Panc1 (cell line): Measurements from ENCODE around the gene ST3GAL4. TPM values are rescaled to one million over a fixed set of nuclear protein-coding genes. Genes with fewer than 3 reads are reported as not detected.

Source experiments
- ATAC-seq: fragments of 200-7000 bp; cut with Tn5 transposase; 2 replicates; pipeline ENCODE4 v1.9.1; 2020; ENCODE audit warnings: mild to moderate bottlenecking, moderate library complexity
- BruUV-seq: library from RNA; stranded (reverse); fragments of 400-500 nt; replicated peaks from 2 replicates; lab custom pipeline; 2021; lab: Mats Ljungman, UMichigan
- CTCF ChIA-PET: fragments of 300-600 bp; sonication (Branson Sonifier 250); formaldehyde crosslinking; loops from one replicate; lab custom pipeline; 2022; ENCODE audit warnings: antibody characterized with exemption; lab: Charles Lee
- POLR2A ChIA-PET: fragments of 300-600 bp; sonication (Branson Sonifier 250); formaldehyde crosslinking; loops from one replicate; lab custom pipeline; 2022; ENCODE audit warnings: antibody characterized with exemption; lab: Charles Lee
- DNase-seq: peaks from one replicate; pipeline ENCODE4 v3.0.0-alpha.2; 2010; ENCODE audit warnings: low read depth, low spot score
- H3K27ac ChIP-seq: 2 replicates; pipeline ENCODE4 v1.5.1; 2011; ENCODE audit warnings: mild to moderate bottlenecking, low read length, inconsistent platforms
- H3K27me3 ChIP-seq: fragments of 200-500 bp; sonication (Bioruptor generic); 2 replicates; pipeline ENCODE4 v1.6.0; 2014; ENCODE audit warnings: low read length, inconsistent platforms; ENCODE audit not compliant: control insufficient read depth, insufficient read depth
- H3K36me3 ChIP-seq: fragments of 200-500 bp; sonication (Bioruptor generic); 2 replicates; pipeline ENCODE4 v1.5.1; 2014; ENCODE audit warnings: inconsistent platforms, mild to moderate bottlenecking, low read length, moderate library complexity; ENCODE audit not compliant: control insufficient read depth, insufficient read depth
- H3K4me1 ChIP-seq: 2 replicates; pipeline ENCODE4 v1.5.1; 2011; ENCODE audit warnings: inconsistent platforms, mild to moderate bottlenecking, low read length, moderate library complexity; ENCODE audit not compliant: control insufficient read depth, insufficient read depth
- H3K4me3 ChIP-seq, 2 experiments: 2 replicates each; pipeline ENCODE4 v1.5.1; 2011 to 2012; ENCODE audit warnings: low read depth in 2 of 2, low read length in 2 of 2, mild to moderate bottlenecking in 2 of 2, inconsistent platforms in 1 of 2, moderate library complexity in 1 of 2
- H3K9me3 ChIP-seq: fragments of 200-500 bp; sonication (Bioruptor generic); 2 replicates; pipeline ENCODE4 v1.5.1; 2014; ENCODE audit warnings: low read depth, mild to moderate bottlenecking, inconsistent platforms, low read length, moderate library complexity; ENCODE audit not compliant: control insufficient read depth, insufficient read depth
- POLR2AphosphoS5 ChIP-seq: IDR thresholded peaks from 2 replicates; pipeline ENCODE4 v1.6.1; 2012; ENCODE audit warnings: mild to moderate bottlenecking, low read depth, low read length, moderate library complexity
- SIN3A ChIP-seq: IDR thresholded peaks from 2 replicates; pipeline ENCODE4 v1.6.1; 2012; ENCODE audit warnings: low read depth, mild to moderate bottlenecking, low read length, moderate library complexity, borderline replicate concordance; ENCODE audit not compliant: insufficient read depth
- TCF7L2 ChIP-seq: IDR thresholded peaks from 2 replicates; pipeline ENCODE4 v1.6.1; 2011; ENCODE audit warnings: mild to moderate bottlenecking, low read depth, low read length, inconsistent platforms
- in situ Hi-C: cut with HindIII; loops from 2 replicates; pipeline ENCODE4 v1.10.0; 2016; ENCODE audit warnings: low sequenced_read_pairs, low pct_unique_long_range_greater_than_20kb
- intact Hi-C: fragments of 100-400 bp; cut with micrococcal nuclease; formaldehyde crosslinking; loops from one replicate; pipeline ENCODE4 v1.10.0; 2022; ENCODE audit not compliant: unreplicated experiment
- total RNA-seq: library from RNA; stranded (reverse); gene quantifications from one replicate; pipeline ENCODE4 v1.2.1, GENCODE V29; 2021; ENCODE audit not compliant: unreplicated experiment
- TF ChIP-seq, protein P1 (sequence below): fragments of 450-650 bp; IDR thresholded peaks from 2 replicates; pipeline ENCODE4 v1.5.1; 2017; ENCODE audit warnings: mild to moderate bottlenecking
- TF ChIP-seq, protein P2 (sequence below), 2 experiments: IDR thresholded peaks; 2 replicates each; pipeline ENCODE4 v1.6.1; 2011 to 2012; ENCODE audit warnings: low read depth in 2 of 2, control low read depth in 1 of 2, low read length in 1 of 2, mild to moderate bottlenecking in 1 of 2, moderate library complexity in 1 of 2; ENCODE audit not compliant: insufficient read depth in 1 of 2

Gene ST3GAL4
- total RNA-seq, 1 experiment from 2014 or later = 56.6 TPM

- ChIA-PET POLR2A (no interaction called here), CTCF (no interaction called here)
- Histone ChIP-seq H3K9me3 (no peaks in the 10 kb centered on the region), H3K27ac (no peak overlapping the region), H3K4me3 (no peak overlapping the region), H3K4me1 (peaks cover 6% of the 10 kb centered on the region), H3K36me3 (peaks cover 3% of the 10 kb centered on the region; the same call in 1 of the 2 replicates), H3K27me3 (no peaks in the 10 kb centered on the region)
- intact Hi-C loops = no loop called here
- DNase-seq (no peak), ATAC-seq (no peak)
- TF ChIP-seq, protein P1, sequence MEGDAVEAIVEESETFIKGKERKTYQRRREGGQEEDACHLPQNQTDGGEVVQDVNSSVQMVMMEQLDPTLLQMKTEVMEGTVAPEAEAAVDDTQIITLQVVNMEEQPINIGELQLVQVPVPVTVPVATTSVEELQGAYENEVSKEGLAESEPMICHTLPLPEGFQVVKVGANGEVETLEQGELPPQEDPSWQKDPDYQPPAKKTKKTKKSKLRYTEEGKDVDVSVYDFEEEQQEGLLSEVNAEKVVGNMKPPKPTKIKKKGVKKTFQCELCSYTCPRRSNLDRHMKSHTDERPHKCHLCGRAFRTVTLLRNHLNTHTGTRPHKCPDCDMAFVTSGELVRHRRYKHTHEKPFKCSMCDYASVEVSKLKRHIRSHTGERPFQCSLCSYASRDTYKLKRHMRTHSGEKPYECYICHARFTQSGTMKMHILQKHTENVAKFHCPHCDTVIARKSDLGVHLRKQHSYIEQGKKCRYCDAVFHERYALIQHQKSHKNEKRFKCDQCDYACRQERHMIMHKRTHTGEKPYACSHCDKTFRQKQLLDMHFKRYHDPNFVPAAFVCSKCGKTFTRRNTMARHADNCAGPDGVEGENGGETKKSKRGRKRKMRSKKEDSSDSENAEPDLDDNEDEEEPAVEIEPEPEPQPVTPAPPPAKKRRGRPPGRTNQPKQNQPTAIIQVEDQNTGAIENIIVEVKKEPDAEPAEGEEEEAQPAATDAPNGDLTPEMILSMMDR = no peak
- TF ChIP-seq, protein P2, sequence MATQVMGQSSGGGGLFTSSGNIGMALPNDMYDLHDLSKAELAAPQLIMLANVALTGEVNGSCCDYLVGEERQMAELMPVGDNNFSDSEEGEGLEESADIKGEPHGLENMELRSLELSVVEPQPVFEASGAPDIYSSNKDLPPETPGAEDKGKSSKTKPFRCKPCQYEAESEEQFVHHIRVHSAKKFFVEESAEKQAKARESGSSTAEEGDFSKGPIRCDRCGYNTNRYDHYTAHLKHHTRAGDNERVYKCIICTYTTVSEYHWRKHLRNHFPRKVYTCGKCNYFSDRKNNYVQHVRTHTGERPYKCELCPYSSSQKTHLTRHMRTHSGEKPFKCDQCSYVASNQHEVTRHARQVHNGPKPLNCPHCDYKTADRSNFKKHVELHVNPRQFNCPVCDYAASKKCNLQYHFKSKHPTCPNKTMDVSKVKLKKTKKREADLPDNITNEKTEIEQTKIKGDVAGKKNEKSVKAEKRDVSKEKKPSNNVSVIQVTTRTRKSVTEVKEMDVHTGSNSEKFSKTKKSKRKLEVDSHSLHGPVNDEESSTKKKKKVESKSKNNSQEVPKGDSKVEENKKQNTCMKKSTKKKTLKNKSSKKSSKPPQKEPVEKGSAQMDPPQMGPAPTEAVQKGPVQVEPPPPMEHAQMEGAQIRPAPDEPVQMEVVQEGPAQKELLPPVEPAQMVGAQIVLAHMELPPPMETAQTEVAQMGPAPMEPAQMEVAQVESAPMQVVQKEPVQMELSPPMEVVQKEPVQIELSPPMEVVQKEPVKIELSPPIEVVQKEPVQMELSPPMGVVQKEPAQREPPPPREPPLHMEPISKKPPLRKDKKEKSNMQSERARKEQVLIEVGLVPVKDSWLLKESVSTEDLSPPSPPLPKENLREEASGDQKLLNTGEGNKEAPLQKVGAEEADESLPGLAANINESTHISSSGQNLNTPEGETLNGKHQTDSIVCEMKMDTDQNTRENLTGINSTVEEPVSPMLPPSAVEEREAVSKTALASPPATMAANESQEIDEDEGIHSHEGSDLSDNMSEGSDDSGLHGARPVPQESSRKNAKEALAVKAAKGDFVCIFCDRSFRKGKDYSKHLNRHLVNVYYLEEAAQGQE (IDR thresholded peaks at IDR 0.05; ENCODE audit: insufficient read depth in 1 of 2, low read depth in 2 of 2, low read length in 1 of 2) = no peak
- TF ChIP-seq SIN3A (no peak), TCF7L2 (no peak), POLR2AphosphoS5 (no peak)
- in situ Hi-C loops = no loop called here
- BruUV-seq = no TSS peak
Observed at GRCh38 chr11:126339863-126340434, 15.5 kb upstream of the ST3GAL4 start.

DNA sequence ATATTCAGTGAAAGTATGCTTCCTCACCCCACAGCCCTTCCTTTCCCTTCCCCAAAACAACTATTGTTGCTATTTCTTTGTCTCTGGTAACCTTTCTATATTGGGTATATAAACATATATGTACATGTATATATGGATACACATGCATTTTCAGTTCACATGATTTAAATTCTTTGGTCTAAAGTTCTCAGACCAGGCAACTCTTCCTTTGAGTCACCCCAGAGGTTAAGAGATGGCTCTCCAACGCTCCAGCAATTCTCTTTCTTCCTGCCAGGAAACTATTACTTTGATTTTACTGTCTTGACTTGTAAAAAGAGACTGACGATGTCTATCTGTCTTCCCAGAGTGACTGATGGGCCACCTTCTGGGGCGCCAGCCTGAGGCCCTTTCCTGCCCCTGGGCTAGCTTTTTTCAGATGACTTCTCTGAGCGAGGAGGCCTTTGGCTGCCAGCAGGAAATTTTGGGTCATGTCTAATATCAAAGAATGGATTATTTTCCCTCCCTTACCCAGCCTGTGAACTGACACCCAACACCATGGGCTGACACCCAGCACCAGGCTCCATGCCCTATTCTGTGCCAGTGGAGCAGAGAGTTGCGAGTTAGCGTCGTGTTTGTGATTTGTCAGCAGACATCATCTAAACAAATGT lies 14.4 kb upstream of the ST3GAL4 start:
- Histone ChIP-seq H3K4me1 (peaks cover 7% of the 10 kb centered on the region), H3K27me3 (no peaks in the 10 kb centered on the region), H3K36me3 (peaks cover 3% of the 10 kb centered on the region; the same call in 1 of the 2 replicates), H3K27ac (no peak overlapping the region), H3K9me3 (no peaks in the 10 kb centered on the region), H3K4me3 (no peak overlapping the region)
- CTCF ChIA-PET = no interaction called here
- no peak for DNase-seq
- no peak for ATAC-seq
- in situ Hi-C loops (no loop called here), intact Hi-C loops (no loop called here)
- BruUV-seq = no TSS peak
- TF ChIP-seq, protein P1 = no peak
- TF ChIP-seq TCF7L2 = no peak
- TF ChIP-seq, protein P2 (IDR thresholded peaks at IDR 0.05; ENCODE audit: insufficient read depth in 1 of 2, low read depth in 2 of 2, low read length in 1 of 2) = no peak
- TF ChIP-seq POLR2AphosphoS5 = no peak
- TF ChIP-seq SIN3A = no peak
- POLR2A ChIA-PET = no interaction called here
